GM19239 (cell line): Measurements from ENCODE around the gene CACNG3.

Experiments used
- DNase-seq: peaks from one replicate; pipeline ENCODE4 v3.0.0; 2011; ENCODE audit warnings: low spot score; ENCODE audit not compliant: insufficient read length
- FAIRE-seq: peaks from 2 replicates; lab custom pipeline; 2011; peaks lifted over from hg19 to GRCh38; lab: Jason Lieb, UNC

CACNG3 gene

DNA sequence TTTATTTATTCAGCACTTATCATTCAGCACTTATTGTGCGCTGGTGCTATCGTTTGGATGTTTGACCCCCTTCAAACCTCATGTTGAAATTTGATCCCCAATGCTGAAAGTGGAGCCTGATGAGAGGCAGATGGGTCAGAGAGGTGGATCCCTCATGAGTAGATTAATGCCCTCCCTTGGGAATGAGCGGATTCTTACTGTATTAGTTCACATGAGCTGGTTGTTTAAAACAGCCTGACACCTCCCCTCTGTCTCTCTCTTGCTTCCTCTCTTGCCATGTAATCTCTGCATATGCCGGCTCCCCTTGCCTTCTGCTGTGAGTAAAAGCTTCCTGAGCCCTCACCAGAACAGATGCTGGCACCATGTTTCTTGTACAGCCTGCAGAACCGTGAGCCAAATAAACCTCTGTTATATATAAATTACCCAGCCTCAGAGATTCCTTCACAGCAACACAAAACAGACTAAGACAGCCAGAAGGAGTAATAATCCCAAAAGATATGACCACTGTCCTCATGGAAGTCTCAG is 111.1 kb downstream of the CACNG3 start:
- DNase-seq = no peak
- FAIRE-seq = no peak

DNA sequence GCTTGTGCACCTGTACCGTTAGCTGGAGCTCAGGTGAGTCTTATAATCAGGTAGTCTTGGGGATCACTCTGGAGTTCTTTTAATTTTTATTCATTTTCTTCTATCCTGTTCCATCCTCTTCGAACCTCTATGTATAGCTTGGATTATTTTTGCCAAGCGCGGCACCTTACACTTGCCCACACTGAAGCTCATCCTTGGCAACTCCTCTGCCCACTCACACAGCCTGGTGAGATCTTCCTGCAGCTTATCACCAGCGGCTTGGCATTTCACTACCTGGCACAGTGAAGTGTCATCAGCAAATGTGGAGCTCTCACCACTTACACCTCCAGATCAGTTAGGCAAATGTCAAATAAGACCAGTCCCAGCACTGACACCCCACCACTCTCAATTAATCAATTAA is 116.7 kb downstream of the CACNG3 start:
- no peak for FAIRE-seq
- no peak for DNase-seq

DNA sequence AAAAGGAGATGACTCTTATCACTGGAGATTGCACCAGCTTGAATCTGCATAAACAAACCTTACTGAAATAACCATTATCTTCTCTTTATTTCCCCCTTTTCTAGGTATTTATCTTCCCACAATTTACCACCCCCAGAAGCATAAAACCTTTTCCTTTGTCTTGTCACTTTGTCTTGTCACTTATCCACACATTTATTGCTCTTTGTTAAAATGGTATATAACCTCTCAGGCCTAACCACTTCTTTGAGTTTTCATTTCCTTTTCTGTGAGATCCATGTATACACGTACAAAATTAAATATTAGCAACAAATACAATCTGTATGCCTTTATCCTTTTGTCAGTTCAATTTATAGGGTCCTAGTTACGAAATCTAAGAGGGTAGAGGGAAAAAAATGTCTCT is 122.9 kb downstream of the CACNG3 start:
- FAIRE-seq = no peak
- DNase-seq = no peak

DNA sequence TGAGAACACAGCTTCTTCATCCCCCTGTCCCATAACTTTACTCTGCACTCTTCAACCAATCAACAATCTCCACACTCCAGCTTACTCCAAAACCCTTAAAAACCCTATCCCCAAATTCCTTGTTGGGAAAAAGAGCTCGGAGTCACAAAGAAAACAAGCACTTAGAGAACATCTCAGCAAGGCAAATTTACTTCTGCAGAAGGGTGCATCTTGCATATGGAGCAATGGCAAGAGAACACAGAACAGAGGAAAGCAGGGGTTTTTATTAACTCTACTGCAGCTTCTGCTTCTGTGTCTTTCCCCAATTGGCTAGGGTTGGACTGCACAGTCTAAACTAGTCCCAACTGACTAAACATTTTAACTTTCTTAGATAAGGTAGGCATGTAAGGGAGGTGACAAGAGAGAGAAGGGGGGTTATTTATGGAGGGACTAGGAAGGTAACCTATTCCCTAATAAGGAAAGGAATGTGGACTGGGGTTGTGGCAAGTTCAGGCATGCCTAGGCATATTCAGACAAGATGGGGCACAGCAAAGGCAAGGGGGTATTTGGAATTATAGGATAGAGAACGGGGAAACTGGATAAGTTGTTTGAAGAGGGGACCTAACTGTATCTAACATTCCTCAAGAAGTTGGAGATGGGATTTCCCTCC is 125.5 kb downstream of the CACNG3 start:
- no peak for DNase-seq
- no peak for FAIRE-seq

GRCh38 chr16:24382762-24383407 is 126.8 kb downstream of the CACNG3 start:
- no peak for DNase-seq
- no peak for FAIRE-seq

GRCh38 chr16:24394341-24394740 is 138.2 kb downstream of the CACNG3 start:
- DNase-seq (no peak), FAIRE-seq (no peak)

GRCh38 chr16:24396350-24397271 is 140.5 kb downstream of the CACNG3 start:
- DNase-seq (no peak), FAIRE-seq (no peak)

- FAIRE-seq = no peak
- DNase-seq = no peak
These were observed 152.9 kb downstream of the CACNG3 start for GRCh38 chr16:24409045-24409444.
